Psoas muscle (tissue), 8 donors: Measurements from ENCODE around the gene TBC1D1. TPM values are rescaled to one million over a fixed set of nuclear protein-coding genes. Genes with fewer than 3 reads are reported as not detected.

Source experiments
- ATAC-seq, 4 donors: fragments of 200-7000 bp; cut with Tn5 transposase; one replicate each; pipeline ENCODE4 v1.9.1; 2020; ENCODE audit warnings: moderate library complexity in 3 of 4, mild to moderate bottlenecking in 2 of 4
- DNase-seq, 2 donors: peaks; one replicate each; pipeline ENCODE4 v3.0.0-alpha.2; 2020
- H3K27ac ChIP-seq: fragments of 200-600 bp; one replicate; pipeline ENCODE4 v1.8.0; 2022
- H3K27me3 ChIP-seq, 3 donors: fragments of 200-600 bp in 1 of 3; one replicate each; pipeline versions ENCODE4 v1.6.1 to v1.8.0; 2013 to 2022; ENCODE audit warnings: low read length in 2 of 3, mild to moderate bottlenecking in 2 of 3, moderate library complexity in 1 of 3; ENCODE audit not compliant: insufficient read depth in 3 of 3
- H3K36me3 ChIP-seq, 2 donors: fragments of 200-600 bp in 1 of 2; one replicate each; pipeline versions ENCODE4 v1.6.1 to v1.8.0; 2013 to 2022; ENCODE audit warnings: low read depth in 1 of 2, mild to moderate bottlenecking in 1 of 2, moderate library complexity in 1 of 2; ENCODE audit not compliant: insufficient read depth in 1 of 2
- H3K4me1 ChIP-seq: fragments of 200-600 bp; one replicate; pipeline ENCODE4 v1.8.0; 2022
- H3K4me3 ChIP-seq: fragments of 200-600 bp; one replicate; pipeline ENCODE4 v1.8.0; 2022; ENCODE audit warnings: mild to moderate bottlenecking
- H3K9me3 ChIP-seq: fragments of 200-600 bp; one replicate; pipeline ENCODE4 v1.8.0; 2022
- WGBS, 3 donors: extraction: QIAGEN DNeasy Blood & Tissue Kit; methylation state at CpG; one replicate each; pipeline versions ENCODE4 v1.1.6 to v1.1.7; 2013; 5-methylcytosine and 5-hydroxymethylcytosine counted together
- intact Hi-C, 2 donors: fragments of 100-400 bp; cut with DNase I; formaldehyde crosslinking; loops; one replicate each; pipeline versions ENCODE4 v1.11.0 to v1.14.2; 2022
- polyA plus RNA-seq, 3 donors: library from polyadenylated mRNA; stranded (reverse); fragments of 200-250 nt; gene quantifications; one replicate each; pipeline ENCODE4 v1.2.3, GENCODE V29; 2013
- total RNA-seq, 4 donors: library from RNA; stranded (reverse); fragmentation: NEBNext Ultra II Directional in 2 of 4; extraction: Animal tissue kit (Norgen Biotek cat#: 25700) in 2 of 4; gene quantifications; one replicate each; pipeline versions ENCODE4 v1.2.1 to v1.2.4, GENCODE V29; 2021 to 2023
- TF ChIP-seq, protein P1 (sequence below): fragments of 200-600 bp; IDR thresholded peaks from one replicate; pipeline ENCODE4 v1.8.0; 2022; ENCODE audit warnings: antibody characterized with exemption
- donor health status: healthy with polysubstance abuse.
- donor health status: DM: no; HTN: no; CAD: no; lungs with moderate emphysema.
- donor health status: Bipolar disorder and iron deficiency.
- donor health status: healthy.
- donor health status: DM: yes; HTN: yes; CAD: no.
- donor health status: DM: no; HTN: no; CAD: no.
- donor health status: DM: no; HTN: no; CAD: no.
- donor health status: DM: yes; HTN: yes; CAD: no.

The TBC1D1 gene
- total and polyA plus RNA-seq, 7 donors = 18.1 to 130 (median 42.5) TPM

DNA sequence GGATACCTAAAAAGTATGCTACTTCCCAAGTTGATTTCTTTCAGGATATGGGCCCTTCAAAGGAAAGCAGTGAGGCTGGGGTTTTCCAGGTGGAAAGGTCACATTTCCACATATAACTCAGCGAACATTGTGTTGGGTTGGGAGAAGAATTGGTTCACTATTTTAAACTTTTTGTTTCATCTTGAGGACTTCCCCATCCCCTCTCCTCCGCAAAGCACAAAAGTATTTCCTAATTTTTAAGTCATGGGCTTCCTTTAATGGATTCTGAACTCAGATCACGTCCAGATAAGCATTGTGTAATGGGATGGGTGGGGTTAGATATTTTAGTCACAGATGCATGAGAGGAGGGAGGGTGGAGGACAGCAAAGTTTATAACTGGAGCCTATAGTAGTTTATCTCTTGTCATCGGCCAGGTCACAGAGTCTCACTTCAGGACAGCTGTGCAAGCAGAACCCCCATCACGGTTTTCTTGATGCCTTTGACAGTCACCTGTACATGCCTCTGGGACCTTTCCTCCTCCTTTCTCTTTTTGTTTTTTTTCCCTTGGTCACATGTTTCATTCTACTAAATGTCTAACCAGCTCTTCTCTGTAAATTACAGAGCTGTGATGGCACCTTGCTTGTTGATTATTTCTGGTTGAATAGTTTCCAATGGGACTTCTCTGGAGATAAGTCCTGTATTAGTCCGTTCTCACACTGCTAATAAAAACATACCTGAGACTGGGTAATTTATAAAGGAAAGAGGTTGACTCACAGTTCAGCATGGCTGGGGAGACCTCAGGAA lies 184.7 kb downstream of the TBC1D1 start:
- intact Hi-C loops = loop anchor here in 1 of 2 donors (5.0 to 10.0 kb wide), 2 partner anchors 249 to 657 kb away; no protein-coding TSS in a partner anchor
- no peaks in the 10 kb centered on the region for H3K9me3 ChIP-seq
- peak; percentile 37 to 62 (median 50) for ATAC-seq
- no peak overlapping the region for H3K4me3 ChIP-seq
- WGBS, 3 donors = 55 to 65% (median 57%) methylated on average over 6 of the region's 6 CpGs
- H3K27ac ChIP-seq = peak overlapping the region; percentile 65
- DNase-seq = no peak
- peaks cover 6% of the 10 kb centered on the region for H3K4me1 ChIP-seq
- H3K27me3 ChIP-seq = no peaks in the 10 kb centered on the region
- peaks cover 0 to 8% of the 10 kb centered on the region in 2 donors for H3K36me3 ChIP-seq
- TF ChIP-seq, protein P1, sequence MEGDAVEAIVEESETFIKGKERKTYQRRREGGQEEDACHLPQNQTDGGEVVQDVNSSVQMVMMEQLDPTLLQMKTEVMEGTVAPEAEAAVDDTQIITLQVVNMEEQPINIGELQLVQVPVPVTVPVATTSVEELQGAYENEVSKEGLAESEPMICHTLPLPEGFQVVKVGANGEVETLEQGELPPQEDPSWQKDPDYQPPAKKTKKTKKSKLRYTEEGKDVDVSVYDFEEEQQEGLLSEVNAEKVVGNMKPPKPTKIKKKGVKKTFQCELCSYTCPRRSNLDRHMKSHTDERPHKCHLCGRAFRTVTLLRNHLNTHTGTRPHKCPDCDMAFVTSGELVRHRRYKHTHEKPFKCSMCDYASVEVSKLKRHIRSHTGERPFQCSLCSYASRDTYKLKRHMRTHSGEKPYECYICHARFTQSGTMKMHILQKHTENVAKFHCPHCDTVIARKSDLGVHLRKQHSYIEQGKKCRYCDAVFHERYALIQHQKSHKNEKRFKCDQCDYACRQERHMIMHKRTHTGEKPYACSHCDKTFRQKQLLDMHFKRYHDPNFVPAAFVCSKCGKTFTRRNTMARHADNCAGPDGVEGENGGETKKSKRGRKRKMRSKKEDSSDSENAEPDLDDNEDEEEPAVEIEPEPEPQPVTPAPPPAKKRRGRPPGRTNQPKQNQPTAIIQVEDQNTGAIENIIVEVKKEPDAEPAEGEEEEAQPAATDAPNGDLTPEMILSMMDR = no peak

DNA sequence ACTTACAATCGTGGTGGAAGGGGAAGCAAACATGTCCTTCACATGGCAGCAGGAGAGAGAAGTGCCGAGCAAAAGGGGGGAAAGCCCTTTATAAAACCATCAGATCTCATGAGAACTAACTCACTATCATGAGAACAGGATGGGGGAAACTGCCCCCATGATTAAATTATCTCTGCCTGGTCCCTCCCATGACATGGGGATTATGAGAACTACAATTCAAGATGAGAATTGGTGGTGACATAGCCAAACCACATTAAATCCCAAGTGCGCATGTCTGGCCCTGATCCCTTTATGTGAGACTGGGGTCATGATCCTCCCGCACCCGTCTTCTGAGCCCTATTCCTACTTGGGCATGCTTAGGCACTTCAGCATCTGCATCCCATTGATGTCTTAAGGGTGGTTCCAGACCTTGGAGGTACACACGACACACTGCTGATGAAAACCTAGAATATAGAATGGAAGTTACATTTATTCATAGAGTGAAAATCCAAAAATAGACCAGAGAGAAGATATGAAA lies 185.3 kb downstream of the TBC1D1 start:
- TF ChIP-seq, protein P1 = no peak
- WGBS, 3 donors = 77 to 86% (median 83%) methylated on average over 6 of the region's 6 CpGs
- ATAC-seq (no peak), DNase-seq (no peak)
- H3K9me3 ChIP-seq = no peaks in the 10 kb centered on the region
- peaks cover 0 to 8% of the 10 kb centered on the region in 2 donors for H3K36me3 ChIP-seq
- H3K27ac ChIP-seq = peak overlapping the region; percentile 38
- H3K4me1 ChIP-seq = peaks cover 6% of the 10 kb centered on the region
- intact Hi-C loops = loop anchor here in 1 of 2 donors (5.0 to 10.0 kb wide), 2 partner anchors 249 to 656 kb away; no protein-coding TSS in a partner anchor
- no peak overlapping the region for H3K4me3 ChIP-seq
- no peaks in the 10 kb centered on the region for H3K27me3 ChIP-seq

DNA sequence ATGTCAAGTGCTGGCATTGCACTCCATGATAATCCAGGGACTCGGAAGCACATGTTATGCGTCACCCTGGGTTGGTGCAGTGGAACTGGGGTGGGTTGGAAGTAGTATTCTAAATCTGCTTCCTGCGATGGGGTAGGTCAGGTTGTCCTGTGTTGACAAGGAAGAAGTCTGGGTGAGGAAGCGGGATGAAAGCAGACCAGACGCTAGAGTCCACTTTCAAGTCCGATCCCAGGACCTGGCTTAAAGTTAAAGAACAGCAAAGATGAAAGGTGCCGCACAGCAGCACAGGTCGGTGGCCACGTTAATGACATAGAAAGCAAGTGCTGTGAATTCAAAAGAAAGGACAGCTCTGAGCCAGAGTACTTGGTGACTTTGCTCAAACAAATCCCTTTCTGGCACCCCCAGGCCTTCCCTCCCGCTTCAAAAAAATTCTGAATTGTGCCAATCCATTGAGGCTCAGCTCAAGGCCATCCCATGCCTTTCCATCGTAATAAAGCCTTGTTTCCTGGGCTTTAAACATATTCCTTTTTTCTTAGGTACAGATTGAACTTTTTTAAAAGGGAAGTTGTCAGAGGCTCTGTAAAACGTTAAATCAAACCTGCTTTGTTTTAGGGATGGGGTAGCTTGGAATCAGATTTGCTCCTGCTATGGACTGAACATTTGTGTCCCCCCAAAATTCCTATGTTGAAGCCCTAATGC lies 187.1 kb downstream of the TBC1D1 start:
- peaks cover 6% of the 10 kb centered on the region for H3K4me1 ChIP-seq
- no peaks in the 10 kb centered on the region for H3K27me3 ChIP-seq
- peaks cover 0 to 6% of the 10 kb centered on the region in 2 donors for H3K36me3 ChIP-seq
- intact Hi-C loops = loop anchor here in 1 of 2 donors (5.0 to 10.0 kb wide), 2 partner anchors 247 to 654 kb away; no protein-coding TSS in a partner anchor
- no peaks in the 10 kb centered on the region for H3K9me3 ChIP-seq
- ATAC-seq (no peak), DNase-seq (no peak)
- H3K27ac ChIP-seq = no peak overlapping the region
- TF ChIP-seq, protein P1 = no peak
- H3K4me3 ChIP-seq = no peak overlapping the region
- 79 to 88% (median 87%) methylated on average over 12 of the region's 12 CpGs for WGBS, 3 donors

DNA sequence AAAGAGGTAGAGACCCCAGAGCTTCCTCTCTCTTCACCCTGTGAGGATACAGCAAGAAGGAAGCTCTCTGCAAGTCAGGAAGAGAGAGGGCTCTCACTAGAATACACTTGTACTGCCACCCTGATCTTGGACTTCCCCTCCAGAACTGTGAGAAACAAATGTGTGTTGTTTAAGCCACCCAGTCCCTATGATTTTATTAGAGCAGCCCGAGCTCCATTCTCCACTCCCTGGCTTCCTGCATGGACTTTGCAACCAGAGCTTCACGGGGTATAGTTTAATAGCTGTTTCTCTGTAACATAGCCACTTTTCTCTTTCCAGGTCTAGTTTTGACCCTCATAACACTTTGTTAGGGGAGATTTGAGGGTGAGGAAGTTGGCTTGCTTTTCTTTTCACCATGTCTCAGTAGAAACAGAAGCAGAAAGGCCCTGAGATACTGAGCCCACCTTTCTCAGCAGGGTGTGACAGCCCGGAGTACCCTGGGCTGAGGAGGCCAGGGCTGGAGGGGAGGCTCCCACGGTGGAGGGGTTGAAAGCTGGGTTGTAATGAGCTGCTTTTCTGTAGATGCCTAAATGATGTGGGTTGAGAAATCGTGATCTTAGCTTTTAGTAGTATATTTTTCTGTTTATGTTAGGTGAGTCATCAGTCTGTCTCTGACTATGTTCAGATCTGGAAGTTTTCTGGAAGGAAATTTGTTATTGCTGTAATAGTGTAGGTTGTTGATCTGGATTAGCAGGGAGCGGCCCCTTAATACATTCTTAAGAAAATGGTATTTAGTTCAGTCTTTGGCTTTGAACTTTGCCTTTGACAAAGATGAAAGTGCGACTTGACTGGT lies 187.9 kb downstream of the TBC1D1 start:
- Histone ChIP-seq H3K27me3 (no peaks in the 10 kb centered on the region), H3K4me3 (no peak overlapping the region), H3K27ac (peak overlapping the region; percentile 10), H3K9me3 (no peaks in the 10 kb centered on the region), H3K36me3 (no peaks in the 10 kb centered on the region), H3K4me1 (peaks cover 6% of the 10 kb centered on the region)
- DNase-seq (no peak), ATAC-seq (no peak)
- WGBS, 3 donors = 71 to 76% (median 75%) methylated on average over 7 of the region's 7 CpGs
- intact Hi-C loops = loop anchor here in 1 of 2 donors (5.0 to 10.0 kb wide), 2 partner anchors 246 to 653 kb away; no protein-coding TSS in a partner anchor
- TF ChIP-seq, protein P1 = no peak
